ENCODE data around the gene TAC3.

Gene TAC3

GRCh38 chr12:56995201-56995929 lies 21.0 kb downstream of the TAC3 start:
- 94 to 95% methylated on average over 26 of the region's 26 CpGs for WGBS, 2 experiments
- peaks cover 3% of the 10 kb centered on the region for H3K36me3 ChIP-seq (ENCODE audit: control insufficient read depth, insufficient read depth, low read length)
- no peaks in the 10 kb centered on the region for H3K4me1 ChIP-seq (ENCODE audit: control insufficient read depth, insufficient read depth, low read length)
- no peak overlapping the region for H3K27ac ChIP-seq (ENCODE audit: insufficient read depth, low read depth, low read length, poor library complexity, severe bottlenecking)
- no peaks in the 10 kb centered on the region for H3K27me3 ChIP-seq (ENCODE audit: control insufficient read depth, insufficient read depth, low read length, poor library complexity, severe bottlenecking)
- no peak overlapping the region for H3K4me3 ChIP-seq (ENCODE audit: insufficient read depth, low read depth, low read length)
- no peaks in the 10 kb centered on the region for H3K9me3 ChIP-seq (ENCODE audit: control insufficient read depth, low read length)

DNA sequence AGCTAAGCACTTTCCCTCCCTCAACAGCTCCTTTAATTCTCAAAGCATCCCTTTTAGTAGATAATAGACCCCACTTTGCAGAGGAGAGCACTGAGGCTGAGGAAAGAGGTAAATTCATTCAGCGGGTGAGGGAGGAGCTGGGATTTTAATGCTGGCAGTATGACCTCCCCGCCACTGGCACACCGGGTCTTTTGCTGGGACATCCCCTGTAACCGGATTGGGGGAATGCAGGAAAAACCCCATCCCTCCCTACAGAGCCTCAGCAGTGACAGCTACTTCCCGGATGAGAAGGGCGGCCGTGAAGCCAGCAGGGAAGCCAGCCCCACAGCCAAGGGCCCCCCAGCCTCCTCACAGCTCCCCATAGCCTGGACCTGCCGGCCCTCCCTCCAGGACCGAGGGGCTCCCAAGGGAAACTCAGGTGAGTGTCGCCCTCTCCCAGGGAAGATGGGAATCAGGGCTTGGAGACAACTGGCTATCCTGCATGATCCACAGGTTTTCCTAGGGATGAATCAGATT lies 22.0 kb downstream of the TAC3 start:
- 74 to 78% methylated on average over 10 of the region's 10 CpGs for WGBS, 2 experiments
- Histone ChIP-seq H3K4me3 (ENCODE audit: insufficient read depth, low read depth, low read length) (no peak overlapping the region), H3K4me1 (ENCODE audit: control insufficient read depth, insufficient read depth, low read length) (no peaks in the 10 kb centered on the region), H3K27me3 (ENCODE audit: control insufficient read depth, insufficient read depth, low read length, poor library complexity, severe bottlenecking) (no peaks in the 10 kb centered on the region), H3K9me3 (ENCODE audit: control insufficient read depth, low read length) (no peaks in the 10 kb centered on the region), H3K27ac (ENCODE audit: insufficient read depth, low read depth, low read length, poor library complexity, severe bottlenecking) (no peak overlapping the region), H3K36me3 (ENCODE audit: control insufficient read depth, insufficient read depth, low read length) (no peaks in the 10 kb centered on the region)

DNA sequence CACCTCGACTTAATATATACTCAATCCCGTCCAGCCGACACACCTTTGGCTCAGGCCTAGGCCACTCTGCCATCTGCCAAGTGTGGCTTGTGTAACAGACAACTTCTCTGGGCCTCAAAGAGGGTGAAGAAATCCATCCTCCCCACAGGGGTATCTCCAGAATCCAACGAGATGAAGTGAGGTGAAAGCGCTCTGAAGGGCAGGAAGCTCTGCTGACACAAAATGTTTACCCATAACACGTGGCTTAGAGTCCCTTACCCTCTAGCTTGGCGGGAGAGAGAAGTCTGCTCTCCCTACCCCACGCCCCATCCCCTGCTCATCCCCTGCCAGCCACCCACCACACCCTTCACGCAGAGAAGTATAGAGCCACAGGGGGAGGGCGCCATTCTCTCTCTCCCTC lies 23.0 kb downstream of the TAC3 start:
- no peak overlapping the region for H3K4me3 ChIP-seq (ENCODE audit: insufficient read depth, low read depth, low read length)
- H3K4me1 ChIP-seq (ENCODE audit: control insufficient read depth, insufficient read depth, low read length), result no peaks in the 10 kb centered on the region
- WGBS, 2 experiments, result 80 to 81% methylated on average over 10 of the region's 10 CpGs
- no peaks in the 10 kb centered on the region for H3K27me3 ChIP-seq (ENCODE audit: control insufficient read depth, insufficient read depth, low read length, poor library complexity, severe bottlenecking)
- H3K36me3 ChIP-seq (ENCODE audit: control insufficient read depth, insufficient read depth, low read length), result no peaks in the 10 kb centered on the region
- no peaks in the 10 kb centered on the region for H3K9me3 ChIP-seq (ENCODE audit: control insufficient read depth, low read length)
- H3K27ac ChIP-seq (ENCODE audit: insufficient read depth, low read depth, low read length, poor library complexity, severe bottlenecking), result no peak overlapping the region

DNA sequence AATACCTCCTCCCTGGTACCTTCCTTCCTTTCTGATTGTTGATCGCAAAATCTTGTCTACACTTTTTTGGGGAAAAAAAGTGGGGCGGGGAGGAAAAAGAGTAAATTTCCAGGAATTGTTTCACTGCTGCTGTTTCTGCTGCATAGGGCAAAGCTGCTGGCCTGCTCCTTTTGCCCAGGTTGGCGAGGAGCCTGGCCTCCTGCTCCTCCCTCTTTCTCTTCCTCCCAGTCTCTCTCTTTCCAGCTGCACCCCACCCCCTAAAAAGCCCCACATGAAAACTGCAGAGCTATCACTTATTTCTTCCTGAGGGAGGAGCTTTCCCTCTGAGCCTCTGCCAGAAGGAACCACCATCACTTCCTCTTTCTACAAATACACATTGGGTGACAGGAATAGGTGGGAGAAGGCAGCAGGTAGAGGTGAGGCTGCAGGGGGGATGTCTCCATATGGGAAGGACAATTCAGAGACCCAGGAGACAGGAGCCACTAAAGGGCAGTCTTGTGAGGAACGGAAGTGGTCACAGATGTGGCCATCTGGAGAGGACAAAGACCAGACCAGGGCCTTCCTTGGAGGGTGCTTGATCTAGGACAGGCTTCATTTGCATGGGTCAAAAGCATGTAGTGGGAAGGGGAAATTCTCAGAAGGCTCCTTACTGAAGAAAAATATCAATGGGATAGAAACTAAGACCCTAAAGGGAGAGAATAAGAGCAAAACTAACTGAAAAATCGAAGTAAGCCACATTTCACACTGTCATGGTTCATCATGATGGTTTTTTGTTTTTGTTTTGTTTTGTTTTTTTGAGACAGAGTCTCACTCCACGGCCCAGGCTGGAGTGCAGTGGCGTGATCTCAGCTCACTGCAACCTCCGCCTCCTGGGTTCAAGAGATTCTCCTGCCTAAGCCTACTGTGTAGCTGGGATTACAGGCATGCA lies 24.7 kb downstream of the TAC3 start:
- Histone ChIP-seq H3K4me3 (ENCODE audit: insufficient read depth, low read depth, low read length) (no peak overlapping the region), H3K36me3 (ENCODE audit: control insufficient read depth, insufficient read depth, low read length) (no peaks in the 10 kb centered on the region), H3K9me3 (ENCODE audit: control insufficient read depth, low read length) (no peaks in the 10 kb centered on the region), H3K4me1 (ENCODE audit: control insufficient read depth, insufficient read depth, low read length) (no peaks in the 10 kb centered on the region), H3K27ac (ENCODE audit: insufficient read depth, low read depth, low read length, poor library complexity, severe bottlenecking) (no peak overlapping the region), H3K27me3 (ENCODE audit: control insufficient read depth, insufficient read depth, low read length, poor library complexity, severe bottlenecking) (no peaks in the 10 kb centered on the region)
- 92% methylated on average over 8 of the region's 8 CpGs for WGBS, 2 experiments

DNA sequence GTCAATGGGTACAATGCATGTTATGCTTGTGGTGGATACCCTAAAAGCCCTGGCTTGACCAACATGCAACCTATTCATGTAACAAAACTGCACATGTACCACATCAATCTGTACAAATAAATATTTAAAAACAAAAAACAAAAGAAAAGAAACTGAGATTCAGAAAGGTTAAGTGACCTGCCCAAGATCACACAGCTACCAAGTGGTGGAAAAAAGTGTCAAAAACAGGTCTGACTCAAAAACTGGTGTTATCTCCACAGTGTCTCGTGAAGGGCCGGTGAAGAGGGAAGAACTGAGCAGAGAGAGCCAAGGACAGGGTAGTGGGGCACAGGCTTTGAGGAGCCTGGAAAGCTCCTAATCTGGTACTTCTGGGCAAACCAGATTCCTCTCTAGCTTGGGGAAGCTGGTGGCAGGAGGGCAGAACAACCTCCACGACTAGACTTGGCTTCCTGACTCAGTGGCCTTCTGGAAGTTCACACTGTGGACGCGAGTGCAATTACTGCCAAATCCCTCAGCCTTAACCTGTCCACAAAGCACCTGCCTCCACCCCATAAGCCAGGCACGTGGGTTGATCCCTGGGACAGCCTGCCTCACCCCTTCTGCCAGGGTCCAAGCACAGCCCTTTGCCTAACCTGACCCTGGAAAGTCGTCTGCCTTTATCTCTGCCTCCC lies 25.5 kb downstream of the TAC3 start:
- no peaks in the 10 kb centered on the region for H3K4me1 ChIP-seq (ENCODE audit: control insufficient read depth, insufficient read depth, low read length)
- WGBS, 2 experiments, result 87 to 89% methylated on average over 7 of the region's 7 CpGs
- H3K4me3 ChIP-seq (ENCODE audit: insufficient read depth, low read depth, low read length), result no peak overlapping the region
- no peaks in the 10 kb centered on the region for H3K36me3 ChIP-seq (ENCODE audit: control insufficient read depth, insufficient read depth, low read length)
- H3K27me3 ChIP-seq (ENCODE audit: control insufficient read depth, insufficient read depth, low read length, poor library complexity, severe bottlenecking), result no peaks in the 10 kb centered on the region
- no peak overlapping the region for H3K27ac ChIP-seq (ENCODE audit: insufficient read depth, low read depth, low read length, poor library complexity, severe bottlenecking)
- H3K9me3 ChIP-seq (ENCODE audit: control insufficient read depth, low read length), result no peaks in the 10 kb centered on the region

DNA sequence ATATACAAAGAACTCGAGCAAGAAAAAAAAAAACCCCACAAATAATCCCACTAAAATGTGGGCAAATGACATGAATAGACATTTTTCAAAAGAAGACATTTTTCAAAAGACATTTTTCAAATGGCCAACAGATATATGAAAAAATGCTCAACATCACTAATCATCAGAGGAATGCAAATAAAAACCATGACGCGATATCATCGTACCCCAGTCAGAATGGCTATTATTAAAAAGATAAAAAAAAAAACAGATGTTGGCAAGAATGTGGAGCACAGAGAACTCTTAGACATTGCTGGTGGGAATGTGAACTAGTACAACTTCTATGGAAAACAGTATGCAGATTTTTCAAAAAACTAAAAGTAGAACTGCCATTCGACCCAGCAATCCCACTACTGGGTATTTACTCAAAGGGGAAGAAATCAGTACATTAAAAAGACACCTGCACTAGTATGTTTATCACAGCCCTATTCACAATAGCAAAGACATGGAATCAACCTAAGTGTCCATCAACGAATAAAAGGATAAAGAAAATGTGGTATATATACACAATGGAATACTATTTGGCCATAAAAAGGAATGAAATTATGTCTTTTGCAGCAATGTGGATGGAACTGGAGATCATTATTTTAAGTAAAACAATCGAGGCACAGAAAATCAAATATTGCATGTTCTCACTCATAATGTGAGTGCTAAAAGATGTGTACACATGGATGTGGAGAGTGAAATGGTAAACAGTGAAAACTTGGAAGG lies 26.3 kb downstream of the TAC3 start:
- no peaks in the 10 kb centered on the region for H3K9me3 ChIP-seq (ENCODE audit: control insufficient read depth, low read length)
- H3K4me3 ChIP-seq (ENCODE audit: insufficient read depth, low read depth, low read length), result no peak overlapping the region
- H3K36me3 ChIP-seq (ENCODE audit: control insufficient read depth, insufficient read depth, low read length), result no peaks in the 10 kb centered on the region
- H3K27ac ChIP-seq (ENCODE audit: insufficient read depth, low read depth, low read length, poor library complexity, severe bottlenecking), result no peak overlapping the region
- no peaks in the 10 kb centered on the region for H3K27me3 ChIP-seq (ENCODE audit: control insufficient read depth, insufficient read depth, low read length, poor library complexity, severe bottlenecking)
- H3K4me1 ChIP-seq (ENCODE audit: control insufficient read depth, insufficient read depth, low read length), result no peaks in the 10 kb centered on the region
- 94 to 99% methylated on average over 6 to 7 of the region's 7 CpGs for WGBS, 2 experiments

- no peaks in the 10 kb centered on the region for H3K4me1 ChIP-seq (ENCODE audit: control insufficient read depth, insufficient read depth, low read length)
- WGBS, 2 experiments, result 78 to 80% methylated on average over 5 of the region's 5 CpGs
- no peak overlapping the region for H3K27ac ChIP-seq (ENCODE audit: insufficient read depth, low read depth, low read length, poor library complexity, severe bottlenecking)
Observed at GRCh38 chr12:56988207-56988739, 28.1 kb downstream of the TAC3 start.

DNA sequence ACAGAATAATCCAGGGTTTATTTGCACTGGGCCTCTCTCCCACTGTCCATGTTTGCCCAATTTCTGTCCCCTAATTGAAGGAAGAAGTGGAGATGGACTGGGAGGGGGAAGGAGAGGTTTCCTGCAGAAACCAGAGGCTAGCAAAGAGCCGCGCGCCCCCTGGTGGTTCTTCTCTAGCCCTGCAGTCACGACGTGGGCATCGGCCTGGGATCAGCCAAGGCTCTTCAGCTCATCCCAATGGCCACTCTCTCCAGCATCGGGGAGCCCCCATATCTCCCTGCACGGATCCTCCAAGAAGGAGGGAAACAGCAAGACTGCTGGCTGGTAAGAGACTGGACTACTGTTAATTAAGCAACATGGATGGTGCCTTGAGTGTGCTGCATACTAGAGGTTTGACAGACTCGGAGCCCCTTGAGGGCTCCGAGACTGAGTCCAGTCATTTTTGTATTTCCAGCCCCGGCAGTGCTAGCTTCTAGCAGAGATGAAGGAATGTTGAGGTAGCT lies 28.7 kb downstream of the TAC3 start:
- no peak overlapping the region for H3K4me3 ChIP-seq (ENCODE audit: insufficient read depth, low read depth, low read length)
- no peak overlapping the region for H3K27ac ChIP-seq (ENCODE audit: insufficient read depth, low read depth, low read length, poor library complexity, severe bottlenecking)
- 32 to 35% methylated on average over 11 of the region's 11 CpGs for WGBS, 2 experiments
- H3K4me1 ChIP-seq (ENCODE audit: control insufficient read depth, insufficient read depth, low read length), result no peaks in the 10 kb centered on the region
- no peaks in the 10 kb centered on the region for H3K36me3 ChIP-seq (ENCODE audit: control insufficient read depth, insufficient read depth, low read length)
- H3K9me3 ChIP-seq (ENCODE audit: control insufficient read depth, low read length), result no peaks in the 10 kb centered on the region
- H3K27me3 ChIP-seq (ENCODE audit: control insufficient read depth, insufficient read depth, low read length, poor library complexity, severe bottlenecking), result no peaks in the 10 kb centered on the region

More at GRCh38 chr12:56988207-56988739, 28.1 kb downstream of the TAC3 start:
- H3K9me3 ChIP-seq (ENCODE audit: control insufficient read depth, low read length), result no peaks in the 10 kb centered on the region
- H3K4me3 ChIP-seq (ENCODE audit: insufficient read depth, low read depth, low read length), result no peak overlapping the region
- no peaks in the 10 kb centered on the region for H3K27me3 ChIP-seq (ENCODE audit: control insufficient read depth, insufficient read depth, low read length, poor library complexity, severe bottlenecking)
- no peaks in the 10 kb centered on the region for H3K36me3 ChIP-seq (ENCODE audit: control insufficient read depth, insufficient read depth, low read length)

- H3K27ac ChIP-seq (ENCODE audit: insufficient read depth, low read depth, low read length, poor library complexity, severe bottlenecking), result no peak overlapping the region
- H3K4me3 ChIP-seq (ENCODE audit: insufficient read depth, low read depth, low read length), result no peak overlapping the region
- H3K4me1 ChIP-seq (ENCODE audit: control insufficient read depth, insufficient read depth, low read length), result no peaks in the 10 kb centered on the region
Observed at GRCh38 chr12:56987011-56987410, 29.3 kb downstream of the TAC3 start.

More at GRCh38 chr12:56987011-56987410, 29.3 kb downstream of the TAC3 start:
- Histone ChIP-seq H3K9me3 (ENCODE audit: control insufficient read depth, low read length) (no peaks in the 10 kb centered on the region), H3K36me3 (ENCODE audit: control insufficient read depth, insufficient read depth, low read length) (no peaks in the 10 kb centered on the region), H3K27me3 (ENCODE audit: control insufficient read depth, insufficient read depth, low read length, poor library complexity, severe bottlenecking) (no peaks in the 10 kb centered on the region)

Data from ectodermal cell (in vitro differentiated cells).